Panc1 (cell line): ENCODE measurements around the gene WFDC2. TPM values are rescaled to one million over a fixed set of nuclear protein-coding genes. Genes with fewer than 3 reads are reported as not detected.

Experiments
- ATAC-seq: fragments of 200-7000 bp; cut with Tn5 transposase; 2 replicates; pipeline ENCODE4 v1.9.1; 2020; ENCODE audit warnings: mild to moderate bottlenecking, moderate library complexity
- BruUV-seq: library from RNA; stranded (reverse); fragments of 400-500 nt; replicated peaks from 2 replicates; lab custom pipeline; 2021; lab: Mats Ljungman, UMichigan
- CTCF ChIA-PET: fragments of 300-600 bp; sonication (Branson Sonifier 250); formaldehyde crosslinking; loops from one replicate; lab custom pipeline; 2022; ENCODE audit warnings: antibody characterized with exemption; lab: Charles Lee
- POLR2A ChIA-PET: fragments of 300-600 bp; sonication (Branson Sonifier 250); formaldehyde crosslinking; loops from one replicate; lab custom pipeline; 2022; ENCODE audit warnings: antibody characterized with exemption; lab: Charles Lee
- DNase-seq: peaks from one replicate; pipeline ENCODE4 v3.0.0-alpha.2; 2010; ENCODE audit warnings: low read depth, low spot score
- H3K27ac ChIP-seq: 2 replicates; pipeline ENCODE4 v1.5.1; 2011; ENCODE audit warnings: mild to moderate bottlenecking, low read length, inconsistent platforms
- H3K27me3 ChIP-seq: fragments of 200-500 bp; sonication (Bioruptor generic); 2 replicates; pipeline ENCODE4 v1.6.0; 2014; ENCODE audit warnings: low read length, inconsistent platforms; ENCODE audit not compliant: control insufficient read depth, insufficient read depth
- H3K36me3 ChIP-seq: fragments of 200-500 bp; sonication (Bioruptor generic); 2 replicates; pipeline ENCODE4 v1.5.1; 2014; ENCODE audit warnings: inconsistent platforms, mild to moderate bottlenecking, low read length, moderate library complexity; ENCODE audit not compliant: control insufficient read depth, insufficient read depth
- H3K4me1 ChIP-seq: 2 replicates; pipeline ENCODE4 v1.5.1; 2011; ENCODE audit warnings: inconsistent platforms, mild to moderate bottlenecking, low read length, moderate library complexity; ENCODE audit not compliant: control insufficient read depth, insufficient read depth
- H3K4me3 ChIP-seq, 2 experiments: 2 replicates each; pipeline ENCODE4 v1.5.1; 2011 to 2012; ENCODE audit warnings: low read depth in 2 of 2, low read length in 2 of 2, mild to moderate bottlenecking in 2 of 2, inconsistent platforms in 1 of 2, moderate library complexity in 1 of 2
- H3K9me3 ChIP-seq: fragments of 200-500 bp; sonication (Bioruptor generic); 2 replicates; pipeline ENCODE4 v1.5.1; 2014; ENCODE audit warnings: low read depth, mild to moderate bottlenecking, inconsistent platforms, low read length, moderate library complexity; ENCODE audit not compliant: control insufficient read depth, insufficient read depth
- CTCF ChIP-seq: fragments of 450-650 bp; IDR thresholded peaks from 2 replicates; pipeline ENCODE4 v1.5.1; 2017; ENCODE audit warnings: mild to moderate bottlenecking
- POLR2AphosphoS5 ChIP-seq: IDR thresholded peaks from 2 replicates; pipeline ENCODE4 v1.6.1; 2012; ENCODE audit warnings: mild to moderate bottlenecking, low read depth, low read length, moderate library complexity
- REST ChIP-seq, 2 experiments: IDR thresholded peaks; 2 replicates each; pipeline ENCODE4 v1.6.1; 2011 to 2012; ENCODE audit warnings: low read depth in 2 of 2, control low read depth in 1 of 2, low read length in 1 of 2, mild to moderate bottlenecking in 1 of 2, moderate library complexity in 1 of 2; ENCODE audit not compliant: insufficient read depth in 1 of 2
- SIN3A ChIP-seq: IDR thresholded peaks from 2 replicates; pipeline ENCODE4 v1.6.1; 2012; ENCODE audit warnings: low read depth, mild to moderate bottlenecking, low read length, moderate library complexity, borderline replicate concordance; ENCODE audit not compliant: insufficient read depth
- TCF7L2 ChIP-seq: IDR thresholded peaks from 2 replicates; pipeline ENCODE4 v1.6.1; 2011; ENCODE audit warnings: mild to moderate bottlenecking, low read depth, low read length, inconsistent platforms
- in situ Hi-C: cut with HindIII; loops from 2 replicates; pipeline ENCODE4 v1.10.0; 2016; ENCODE audit warnings: low sequenced_read_pairs, low pct_unique_long_range_greater_than_20kb
- intact Hi-C: fragments of 100-400 bp; cut with micrococcal nuclease; formaldehyde crosslinking; loops from one replicate; pipeline ENCODE4 v1.10.0; 2022; ENCODE audit not compliant: unreplicated experiment
- total RNA-seq: library from RNA; stranded (reverse); gene quantifications from one replicate; pipeline ENCODE4 v1.2.1, GENCODE V29; 2021; ENCODE audit not compliant: unreplicated experiment

Gene WFDC2
- total RNA-seq, 1 experiment from 2014 or later = 1.6 TPM

- CTCF ChIA-PET = no interaction called here
- H3K27ac ChIP-seq = no peak overlapping the region
- ATAC-seq = no peak
- H3K27me3 ChIP-seq = peaks cover 8% of the 10 kb centered on the region; the same call in 1 of the 2 replicates
- no peaks in the 10 kb centered on the region for H3K9me3 ChIP-seq
- intact Hi-C loops (no loop called here), in situ Hi-C loops (no loop called here)
- H3K4me1 ChIP-seq = peaks cover 4% of the 10 kb centered on the region; the same call in 1 of the 2 replicates
- BruUV-seq = no TSS peak
- POLR2A ChIA-PET = no interaction called here
- H3K36me3 ChIP-seq = no peaks in the 10 kb centered on the region
- no peak for TF ChIP-seq REST (IDR thresholded peaks at IDR 0.05; ENCODE audit: insufficient read depth in 1 of 2, low read depth in 2 of 2, low read length in 1 of 2)
- no peak for TF ChIP-seq CTCF
- TF ChIP-seq POLR2AphosphoS5 = no peak
- DNase-seq = no peak
- no peak overlapping the region for H3K4me3 ChIP-seq
Observed at GRCh38 chr20:45441746-45442145, 27.8 kb upstream of the WFDC2 start.

- in situ Hi-C loops (no loop called here), intact Hi-C loops (no loop called here)
- Histone ChIP-seq H3K36me3 (no peaks in the 10 kb centered on the region), H3K4me1 (no peaks in the 10 kb centered on the region), H3K27me3 (peaks cover 9% of the 10 kb centered on the region; the same call in 1 of the 2 replicates), H3K27ac (no peak overlapping the region), H3K9me3 (no peaks in the 10 kb centered on the region), H3K4me3 (no peak overlapping the region)
- POLR2A ChIA-PET = no interaction called here
- BruUV-seq = no TSS peak
- CTCF ChIA-PET = interaction anchor here (0.6 kb wide), 1 partner anchor 96 kb away, joined by 3 read pairs; no protein-coding TSS in a partner anchor
- no peak for TF ChIP-seq REST (IDR thresholded peaks at IDR 0.05; ENCODE audit: insufficient read depth in 1 of 2, low read depth in 2 of 2, low read length in 1 of 2)
- TF ChIP-seq CTCF = no peak
- no peak for TF ChIP-seq TCF7L2
- no peak for TF ChIP-seq SIN3A
- no peak for TF ChIP-seq POLR2AphosphoS5
- no peak for DNase-seq
- no peak for ATAC-seq
Observed at GRCh38 chr20:45444050-45444449, 25.5 kb upstream of the WFDC2 start.
